H1 (cell line): ENCODE measurements around the gene CD84. TPM values are rescaled to one million over a fixed set of nuclear protein-coding genes. Genes with fewer than 3 reads are reported as not detected.
A peak's percentile ranks its signal among the peaks of the same experiment; 100 is the strongest.

Experiments used
- CTCF ChIA-PET: fragments of 300-600 bp; sonication (Branson Sonifier 250); formaldehyde crosslinking; loops from one replicate; lab custom pipeline; 2021; ENCODE audit not compliant: partially characterized antibody; lab: Charles Lee
- POLR2A ChIA-PET: fragments of 300-600 bp; sonication (Branson Sonifier 250); formaldehyde crosslinking; loops from one replicate; lab custom pipeline; 2021; ENCODE audit warnings: inconsistent platforms; ENCODE audit not compliant: partially characterized antibody; lab: Charles Lee
- DNase-seq, 2 experiments: peaks; one replicate each; pipeline versions ENCODE4 v3.0.0 to v3.0.0-alpha.2; 2010 to 2022; ENCODE audit warnings: low spot score in 2 of 2, low read depth in 1 of 2, mixed read lengths in 1 of 2
- FAIRE-seq: peaks from 2 replicates; lab custom pipeline; 2011; peaks lifted over from hg19 to GRCh38; lab: Jason Lieb, UNC
- H2AFZ ChIP-seq: 2 replicates; pipeline ENCODE4 v1.8.1; 2012; ENCODE audit warnings: low read length, inconsistent platforms
- H2AK5ac ChIP-seq: 2 replicates; pipeline ENCODE4 v1.6.1; 2013; ENCODE audit warnings: low read depth, low read length
- H2BK120ac ChIP-seq: replicated peaks from 2 replicates; pipeline ENCODE3; 2013; ENCODE audit warnings: low read depth, low read length, inconsistent platforms
- H2BK12ac ChIP-seq: 2 replicates; pipeline ENCODE4 v1.6.1; 2013; ENCODE audit warnings: low read depth, low read length
- H2BK15ac ChIP-seq: 2 replicates; pipeline ENCODE4 v1.6.1; 2013; ENCODE audit warnings: low read length
- H2BK20ac ChIP-seq: 2 replicates; pipeline ENCODE4 v1.6.1; 2013; ENCODE audit warnings: low read length
- H2BK5ac ChIP-seq: 2 replicates; pipeline ENCODE4 v1.6.1; 2013; ENCODE audit warnings: low read depth, low read length
- H3K14ac ChIP-seq: 2 replicates; pipeline ENCODE4 v1.6.1; 2013; ENCODE audit warnings: inconsistent platforms; ENCODE audit not compliant: insufficient read length
- H3K18ac ChIP-seq: 2 replicates; pipeline ENCODE4 v1.6.1; 2013; ENCODE audit warnings: low read length; ENCODE audit errors: extremely low read depth
- H3K23ac ChIP-seq: 2 replicates; pipeline ENCODE4 v1.6.1; 2013; ENCODE audit warnings: inconsistent platforms; ENCODE audit not compliant: insufficient read length
- H3K23me2 ChIP-seq: 2 replicates; pipeline ENCODE4 v1.6.1; 2013; ENCODE audit warnings: low read depth, low read length
- H3K27ac ChIP-seq: 2 replicates; pipeline ENCODE4 v1.6.1; 2011; ENCODE audit warnings: low read depth, low read length, inconsistent platforms
- H3K27me3 ChIP-seq, 4 experiments: replicated peaks in 1 of 4; 1 replicate in 1 of 4; 2 replicates in 3 of 4; pipeline versions ENCODE4 v1.6.1 to v1.8.1; 2011 to 2013; ENCODE audit warnings: low read length in 3 of 4, mild to moderate bottlenecking in 3 of 4, inconsistent platforms in 2 of 4, mixed read lengths in 2 of 4, moderate library complexity in 1 of 4; ENCODE audit not compliant: control insufficient read depth in 3 of 4, insufficient read depth in 3 of 4; ENCODE audit errors: extremely low read depth in 1 of 4
- H3K36me3 ChIP-seq, 4 experiments: 2 replicates each; pipeline versions ENCODE4 v1.6.1 to v1.8.1; 2011 to 2013; ENCODE audit warnings: mild to moderate bottlenecking in 4 of 4, low read length in 3 of 4, moderate library complexity in 2 of 4, control low read depth in 1 of 4, inconsistent platforms in 1 of 4; ENCODE audit not compliant: insufficient read depth in 4 of 4, control insufficient read depth in 2 of 4
- H3K4ac ChIP-seq: replicated peaks from 2 replicates; pipeline ENCODE3; 2013; ENCODE audit warnings: low read length, low read depth, mixed read lengths, inconsistent platforms; ENCODE audit not compliant: insufficient read length
- H3K4me1 ChIP-seq, 4 experiments: replicated peaks in 1 of 4; 1 replicate in 1 of 4; 2 replicates in 3 of 4; pipeline versions ENCODE4 v1.6.1 to v1.8.1; 2011 to 2013; ENCODE audit warnings: low read length in 3 of 4, inconsistent platforms in 2 of 4, mixed read lengths in 1 of 4; ENCODE audit not compliant: insufficient read depth in 4 of 4, control insufficient read depth in 3 of 4
- H3K4me2 ChIP-seq, 2 experiments: 2 replicates each; pipeline versions ENCODE4 v1.6.1 to v1.8.1; 2011 to 2013; ENCODE audit warnings: low read depth in 2 of 2, low read length in 2 of 2, control low read depth in 1 of 2, inconsistent platforms in 1 of 2, mild to moderate bottlenecking in 1 of 2; ENCODE audit not compliant: insufficient read depth in 1 of 2
- H3K4me3 ChIP-seq, 4 experiments: fragments of 200-600, 300-600 bp in 1 of 4; sonication (generic), shearing (Covaris generic), sonication (Bioruptor Twin) in 1 of 4; 2 replicates each; pipeline versions ENCODE4 v1.5.1 to v1.8.1; 2011 to 2016; ENCODE audit warnings: low read length in 4 of 4, low read depth in 3 of 4, control low read depth in 2 of 4, inconsistent platforms in 2 of 4, mild to moderate bottlenecking in 2 of 4, mixed read lengths in 1 of 4, moderate library complexity in 1 of 4; ENCODE audit not compliant: insufficient read depth in 2 of 4; ENCODE audit errors: extremely low read depth in 1 of 4
- H3K56ac ChIP-seq: replicated peaks from 2 replicates; pipeline ENCODE3; 2013; ENCODE audit warnings: low read depth, mild to moderate bottlenecking, mixed read lengths, low read length, inconsistent platforms; ENCODE audit not compliant: insufficient read length
- H3K79me1 ChIP-seq: 2 replicates; pipeline ENCODE4 v1.6.1; 2013; ENCODE audit warnings: low read depth, low read length, control low read depth
- H3K79me2 ChIP-seq, 2 experiments: 2 replicates each; pipeline versions ENCODE4 v1.6.1 to v1.8.1; 2012 to 2013; ENCODE audit warnings: low read length in 2 of 2, mild to moderate bottlenecking in 2 of 2, inconsistent platforms in 1 of 2; ENCODE audit not compliant: insufficient read depth in 2 of 2, control insufficient read depth in 1 of 2
- H3K9ac ChIP-seq, 4 experiments: replicated peaks in 1 of 4; 1 replicate in 1 of 4; 2 replicates in 3 of 4; pipeline versions ENCODE4 v1.6.1 to v1.8.1; 2011 to 2013; ENCODE audit warnings: low read depth in 3 of 4, low read length in 3 of 4, control low read depth in 2 of 4, mild to moderate bottlenecking in 2 of 4, moderate library complexity in 2 of 4, inconsistent platforms in 1 of 4; ENCODE audit errors: extremely low read depth in 1 of 4
- H3K9me3 ChIP-seq, 2 experiments: 2 replicates each; pipeline versions ENCODE4 v1.6.1 to v1.8.1; 2012 to 2013; ENCODE audit warnings: mild to moderate bottlenecking in 2 of 2, moderate library complexity in 2 of 2, control low read depth in 1 of 2, inconsistent platforms in 1 of 2, low read depth in 1 of 2, low read length in 1 of 2, mixed read lengths in 1 of 2; ENCODE audit not compliant: insufficient read depth in 2 of 2
- H4K20me1 ChIP-seq, 2 experiments: replicated peaks in 1 of 2; 2 replicates each; pipeline versions ENCODE3 to v1.8.1; 2011 to 2013; ENCODE audit warnings: inconsistent platforms in 2 of 2, low read length in 2 of 2, mild to moderate bottlenecking in 1 of 2; ENCODE audit not compliant: insufficient read depth in 2 of 2, control insufficient read depth in 1 of 2
- H4K5ac ChIP-seq: 2 replicates; pipeline ENCODE4 v1.6.1; 2013; ENCODE audit warnings: low read length, low read depth, mixed read lengths, inconsistent platforms; ENCODE audit not compliant: insufficient read length
- H4K8ac ChIP-seq: 2 replicates; pipeline ENCODE4 v1.8.0; 2013; ENCODE audit warnings: mild to moderate bottlenecking, moderate library complexity, low read length, inconsistent platforms; ENCODE audit not compliant: insufficient read depth; ENCODE audit errors: extremely low read depth
- H4K91ac ChIP-seq: replicated peaks from 2 replicates; pipeline ENCODE3; 2013; ENCODE audit warnings: low read length, mixed read lengths, inconsistent platforms; ENCODE audit not compliant: insufficient read length
- ASH2L ChIP-seq: fragments of 200-600, 300-600 bp; sonication (generic); IDR thresholded peaks from one replicate; pipeline ENCODE4 v1.7.1; 2017; ENCODE audit warnings: low read length
- CREB1 ChIP-seq: IDR thresholded peaks from 2 replicates; pipeline ENCODE4 v1.6.1; 2012; ENCODE audit warnings: inconsistent platforms
- KDM5A ChIP-seq: fragments of 200-600 bp; IDR thresholded peaks from 2 replicates; pipeline ENCODE4 v1.7.1; 2012; ENCODE audit warnings: mild to moderate bottlenecking, low read length, inconsistent platforms, mixed read lengths
- POLR2AphosphoS5 ChIP-seq: IDR thresholded peaks from 2 replicates; pipeline ENCODE4 v1.6.1; 2011; ENCODE audit warnings: low read depth, low read length
- RFX5 ChIP-seq: IDR thresholded peaks from 2 replicates; pipeline ENCODE4 v1.6.1; 2011; ENCODE audit warnings: low read depth, low read length, improper control_type of control experiment, borderline replicate concordance
- TCF12 ChIP-seq: IDR thresholded peaks from 2 replicates; pipeline ENCODE4 v1.6.1; 2011; ENCODE audit warnings: low read depth, mild to moderate bottlenecking, low read length
- WGBS, 2 experiments: shearing (Covaris generic) in 1 of 2; methylation state at CpG; one replicate each; pipeline versions ENCODE4 v1.1.6 to v1.1.7; 2013 to 2015; ENCODE audit warnings: low lambda C conversion rate in 2 of 2, mixed read lengths in 2 of 2, inconsistent platforms in 1 of 2, low coverage in 1 of 2, missing lambda C conversion rate in 1 of 2; ENCODE audit not compliant: insufficient replicate concordance in 2 of 2, insufficient coverage in 1 of 2, insufficient read length in 1 of 2; ENCODE audit errors: extremely low coverage in 1 of 2, missing lambda C conversion rate in 1 of 2; 5-methylcytosine and 5-hydroxymethylcytosine counted together
- polyA plus RNA-seq, 7 experiments: library from polyadenylated mRNA; depleted of rRNA in 3 of 7; stranded (reverse) in 5 of 7; unstranded in 2 of 7; fragments of >200 nt in 5 of 7; fragments of 200-250 nt in 2 of 7; gene quantifications; 1 replicate in 5 of 7; 2 replicates in 1 of 7; 4 replicates in 1 of 7; pipeline versions ENCODE4 v1.2.1 to v1.2.3, GENCODE V29; 2011 to 2013; ENCODE audit warnings: missing spikeins in 2 of 7, mixed read lengths in 2 of 7
- total RNA-seq: library from RNA; stranded (reverse); fragmentation: NEBNext Ultra II Directional; extraction: Animal tissue kit (Norgen Biotek cat#: 25700); gene quantifications from 2 replicates; pipeline ENCODE4 v1.2.1, GENCODE V29; 2021

The CD84 gene
- total and polyA plus RNA-seq, 2 of the 8 experiments (the other 6 are each of a cell fraction or from before 2014, with no cell fraction given): not detected

DNA sequence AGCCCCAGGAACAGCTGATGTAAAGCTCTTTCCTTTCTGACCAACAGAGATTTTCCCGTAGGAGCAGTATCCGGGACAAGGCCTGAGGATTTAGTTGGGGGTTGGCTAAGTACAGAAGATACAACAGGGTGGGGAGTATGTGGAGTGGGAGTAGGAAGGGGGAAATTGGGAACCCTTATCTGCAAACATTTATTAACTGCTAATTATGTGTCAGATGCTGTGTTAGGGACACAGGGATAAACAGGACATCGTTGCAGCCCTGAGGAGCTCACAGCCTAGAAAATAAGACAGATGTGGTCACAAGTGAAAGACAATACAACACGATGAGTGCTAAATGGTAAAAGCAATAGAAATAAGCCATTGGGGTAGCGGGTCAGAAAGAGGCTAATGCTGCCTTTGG lies 12.0 kb downstream of the CD84 start:
- Histone ChIP-seq H3K4ac (no peak overlapping the region), H3K4me1 (no peaks in the 10 kb centered on the region), H3K4me3 (no peak overlapping the region), H3K79me1 (no peaks in the 10 kb centered on the region), H2BK120ac (no peak overlapping the region), H2BK20ac (no peak overlapping the region), H3K9ac (no peak overlapping the region), H3K14ac (no peak overlapping the region), H4K8ac (no peak overlapping the region), H2AK5ac (no peak overlapping the region), H3K79me2 (no peaks in the 10 kb centered on the region), H4K91ac (no peak overlapping the region), H3K56ac (no peak overlapping the region), H3K36me3 (no peaks in the 10 kb centered on the region), H2BK15ac (no peak overlapping the region), H3K23me2 (no peaks in the 10 kb centered on the region), H3K27me3 (no peaks in the 10 kb centered on the region), H2AFZ (0 out of 2 replicates have a peak overlapping the region, but pooled peaks have one; percentile 55), H3K9me3 (no peaks in the 10 kb centered on the region; a peak in 2 of 4 replicates), H4K5ac (no peak overlapping the region), H3K27ac (no peak overlapping the region), H3K18ac (no peak overlapping the region), H2BK5ac (no peak overlapping the region), H2BK12ac (no peak overlapping the region), H3K23ac (no peak overlapping the region), H4K20me1 (no peaks in the 10 kb centered on the region), H3K4me2 (no peak overlapping the region)
- no peak for FAIRE-seq
- CTCF ChIA-PET: no interaction called here
- no peak for DNase-seq
- POLR2A ChIA-PET: no interaction called here
- WGBS, 2 experiments: 88% methylated on average over 5 of the region's 5 CpGs; no CpG with 5 or more reads in 1 of the 2 experiments
- TF ChIP-seq POLR2AphosphoS5 (no peak), TCF12 (no peak), RFX5 (no peak), KDM5A (no peak), ASH2L (no peak), CREB1 (no peak)
